Kidney tubule cell (primary cell): ENCODE results near the gene KMT2E.
"Not testable (repeated sequence)": the region's sequence is repeated elsewhere in the genome, so short reads cannot be mapped to it uniquely, and the experiment has no call there.

Experiments
- DNase-seq: peaks from one replicate; pipeline ENCODE4 v3.0.0-alpha.2; 2018; ENCODE audit warnings: low spot score

KMT2E gene

DNA sequence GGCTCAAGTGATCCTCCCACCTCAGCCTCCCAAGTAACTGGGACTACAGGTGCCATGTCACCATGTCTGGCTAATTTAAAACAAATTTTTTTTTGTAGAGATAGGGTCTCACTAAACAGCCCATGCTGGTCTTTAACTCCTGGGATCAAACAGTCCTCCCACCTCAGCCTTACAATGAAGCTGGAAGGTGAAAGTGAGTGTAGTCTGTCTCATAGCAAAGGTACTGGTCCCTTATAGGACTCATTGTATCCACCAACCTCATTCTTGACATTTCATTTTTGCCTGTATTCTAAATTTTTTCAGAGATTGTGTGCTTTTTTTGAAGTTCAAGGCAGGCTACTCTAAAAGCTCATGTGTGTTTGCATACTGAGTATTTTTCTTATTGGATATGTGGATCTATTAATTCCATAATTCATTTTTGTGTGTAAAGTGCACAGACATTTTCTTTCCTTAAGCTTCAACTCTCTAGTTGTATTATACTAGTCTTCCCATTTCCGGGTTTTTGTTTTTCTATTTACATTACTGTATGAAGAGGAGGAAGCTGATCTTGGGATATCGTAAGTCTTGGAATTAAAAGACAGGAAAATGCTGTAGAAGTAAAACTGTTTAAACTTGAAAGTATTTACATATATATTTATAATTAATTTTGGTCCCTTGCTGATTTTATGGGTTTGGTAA, 13.3 kb downstream of the KMT2E start:
- DNase-seq = no peak

DNA sequence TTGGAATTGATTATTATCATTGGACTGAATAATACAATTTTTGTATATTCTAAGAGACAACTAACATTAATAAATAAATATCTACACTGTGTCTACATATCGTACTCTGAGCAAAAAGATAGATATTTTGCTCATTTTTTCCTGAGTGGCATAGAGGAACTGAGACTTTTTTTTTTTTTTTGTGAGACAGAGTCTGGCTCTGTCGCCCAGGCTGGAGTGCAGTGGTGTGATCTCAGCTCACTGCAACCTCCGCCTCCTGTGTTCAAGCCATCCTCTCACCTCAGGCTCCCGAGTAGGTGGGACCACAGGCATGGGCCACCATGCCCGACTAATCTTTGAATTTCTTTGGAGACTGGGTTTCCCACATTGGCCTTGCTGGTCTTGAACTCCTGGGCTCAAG, 14.0 kb downstream of the KMT2E start:
- DNase-seq = no peak

DNA sequence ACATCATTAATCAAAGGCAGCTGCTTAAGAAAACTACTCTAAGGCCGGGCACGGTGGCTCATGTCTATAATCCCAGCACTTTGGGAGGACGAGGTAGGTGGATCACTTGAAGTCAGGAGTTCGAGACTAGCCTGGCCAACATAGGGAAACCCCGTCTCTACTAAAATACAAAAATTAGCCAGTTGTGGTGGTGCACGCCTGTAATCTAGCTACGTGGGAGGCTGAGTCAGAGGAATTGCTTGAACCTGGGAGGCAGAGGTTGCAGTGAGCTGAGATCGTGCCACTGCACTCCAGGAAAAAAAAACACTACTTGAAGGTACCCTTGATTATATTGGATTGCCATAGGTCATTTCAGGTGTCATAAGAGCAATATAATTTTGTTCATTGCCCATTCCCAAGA, 14.9 kb downstream of the KMT2E start:
- DNase-seq = not testable (repeated sequence)

DNA sequence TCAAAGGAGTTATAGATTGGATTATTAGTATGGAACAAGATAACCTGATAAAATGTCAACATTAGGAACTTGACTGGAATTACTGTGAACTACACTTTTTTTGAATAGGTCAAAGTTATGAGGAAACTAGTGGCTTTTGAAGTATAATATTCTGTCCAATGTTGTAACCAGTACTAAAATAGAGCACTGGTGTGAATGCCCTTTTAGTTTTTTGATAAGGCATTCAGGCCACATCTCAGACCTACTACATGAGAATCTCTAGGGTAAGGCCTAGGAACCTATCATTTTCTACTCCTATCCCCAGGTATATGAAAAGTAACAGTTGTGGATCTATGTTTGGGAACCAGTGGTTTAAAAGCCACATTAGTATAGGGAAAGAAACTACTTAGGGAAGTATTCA, 16.4 kb downstream of the KMT2E start:
- DNase-seq = no peak

DNA sequence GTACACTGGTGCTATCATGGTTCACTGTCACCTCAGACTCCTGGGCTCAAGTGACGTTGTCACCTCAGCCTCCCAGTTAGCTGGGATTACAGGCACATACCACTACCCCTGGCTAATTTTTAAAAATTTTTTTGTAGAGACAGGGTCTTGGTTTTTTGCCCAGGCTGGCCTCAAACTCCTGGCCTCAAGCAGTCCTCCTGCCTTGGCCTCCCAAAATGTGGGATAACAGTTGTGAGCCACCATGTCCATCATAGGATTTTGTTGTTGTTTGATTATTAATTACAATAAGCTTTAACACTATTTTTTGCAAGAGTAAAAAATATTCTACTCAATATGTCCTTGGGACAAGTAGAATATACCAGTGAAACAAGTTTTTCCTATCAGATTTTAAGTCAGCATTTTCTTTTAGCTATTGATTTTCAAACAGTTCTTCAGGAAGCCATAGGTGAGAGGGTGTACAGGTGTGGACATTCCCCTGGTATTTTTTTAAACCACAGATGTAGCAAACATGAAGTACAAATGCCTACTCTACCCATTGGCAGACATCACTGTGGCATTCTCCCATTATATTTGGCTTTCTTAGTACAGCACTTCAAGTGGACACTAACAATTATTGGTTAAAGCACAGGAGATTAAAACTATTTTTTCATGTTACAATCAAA, 18.7 kb downstream of the KMT2E start:
- DNase-seq = no peak

DNA sequence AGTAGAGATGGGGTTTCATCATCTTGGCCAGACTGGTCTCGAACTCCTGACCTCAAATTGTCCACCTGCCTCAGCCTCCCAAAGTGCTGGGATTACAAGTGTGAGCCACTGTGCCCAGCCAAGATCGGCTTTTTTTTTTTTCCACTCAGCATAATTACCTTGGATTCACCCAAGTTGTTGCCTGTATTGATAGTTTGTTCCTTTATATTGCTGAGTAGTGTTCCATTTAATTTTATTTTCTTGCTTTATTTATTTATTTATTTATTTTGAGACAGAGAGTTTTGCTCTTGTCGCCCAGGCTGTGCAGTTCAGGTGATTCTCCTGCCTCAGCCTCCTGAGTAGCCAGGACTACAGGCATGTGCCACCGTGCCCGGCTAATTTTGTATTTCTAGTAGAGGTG, 21.3 kb downstream of the KMT2E start:
- no peak for DNase-seq

DNA sequence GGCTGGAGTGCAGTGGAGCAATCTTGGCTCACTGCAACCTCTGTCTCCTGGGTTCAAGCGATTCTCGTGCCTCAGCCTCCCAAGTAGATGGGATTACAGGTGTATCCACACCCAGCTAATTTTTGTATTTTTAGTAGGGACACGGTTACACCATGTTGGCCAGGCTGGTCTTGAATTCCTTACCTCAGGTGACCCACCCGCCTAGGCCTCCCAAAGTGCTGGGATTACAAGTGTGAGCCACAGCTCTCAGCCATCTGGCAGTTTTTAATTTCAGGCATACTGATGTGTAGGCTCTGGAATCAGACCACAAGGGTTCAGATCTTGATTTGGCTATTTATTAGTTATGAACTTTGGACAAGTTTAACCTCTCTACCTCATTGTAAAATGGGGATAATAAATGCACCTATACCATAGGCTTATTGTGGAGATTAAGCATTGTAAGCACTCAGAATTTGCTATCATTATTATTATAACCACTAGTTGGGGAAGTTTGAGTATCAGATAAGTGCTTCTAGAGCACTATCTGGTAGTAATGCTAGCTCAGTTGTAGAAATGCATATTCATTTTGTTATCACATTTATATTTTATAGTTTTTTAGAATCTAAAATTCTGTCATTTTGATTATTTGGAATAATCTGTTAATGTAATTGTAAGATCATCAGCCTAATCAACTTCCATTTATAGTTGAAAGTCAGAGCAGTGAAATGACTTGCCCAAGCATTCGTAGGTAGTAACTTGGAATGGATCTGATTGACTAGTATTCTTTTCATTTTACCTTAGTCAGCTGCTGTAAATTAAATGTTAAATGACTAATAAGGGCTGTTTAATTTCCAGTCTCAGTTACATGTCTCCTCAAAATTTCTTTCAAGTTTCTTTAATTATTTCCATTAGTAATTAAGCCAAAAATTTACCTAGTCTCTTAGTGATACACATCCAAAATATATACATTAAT, 22.5 kb downstream of the KMT2E start:
- DNase-seq = no peak

DNA sequence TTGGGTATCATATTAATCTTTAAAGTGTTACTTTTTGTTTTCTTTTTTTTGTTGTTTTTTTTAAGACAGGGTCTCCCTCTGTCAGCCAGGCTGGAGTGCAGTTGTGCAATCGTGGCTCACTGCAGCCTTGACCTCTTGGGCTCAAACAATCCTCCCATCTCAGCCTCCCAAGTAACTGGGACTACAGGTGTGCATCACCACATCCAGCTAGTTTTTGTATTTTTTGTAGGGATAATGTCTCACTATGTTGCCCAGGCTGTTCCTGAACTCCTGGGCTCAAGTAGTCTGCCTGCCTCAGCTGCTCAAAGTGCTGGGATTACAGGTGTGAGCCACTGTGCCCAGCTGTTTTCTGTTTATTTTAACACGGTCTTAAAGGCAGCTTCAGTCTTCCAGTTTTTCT, 23.3 kb downstream of the KMT2E start:
- DNase-seq = no peak

DNA sequence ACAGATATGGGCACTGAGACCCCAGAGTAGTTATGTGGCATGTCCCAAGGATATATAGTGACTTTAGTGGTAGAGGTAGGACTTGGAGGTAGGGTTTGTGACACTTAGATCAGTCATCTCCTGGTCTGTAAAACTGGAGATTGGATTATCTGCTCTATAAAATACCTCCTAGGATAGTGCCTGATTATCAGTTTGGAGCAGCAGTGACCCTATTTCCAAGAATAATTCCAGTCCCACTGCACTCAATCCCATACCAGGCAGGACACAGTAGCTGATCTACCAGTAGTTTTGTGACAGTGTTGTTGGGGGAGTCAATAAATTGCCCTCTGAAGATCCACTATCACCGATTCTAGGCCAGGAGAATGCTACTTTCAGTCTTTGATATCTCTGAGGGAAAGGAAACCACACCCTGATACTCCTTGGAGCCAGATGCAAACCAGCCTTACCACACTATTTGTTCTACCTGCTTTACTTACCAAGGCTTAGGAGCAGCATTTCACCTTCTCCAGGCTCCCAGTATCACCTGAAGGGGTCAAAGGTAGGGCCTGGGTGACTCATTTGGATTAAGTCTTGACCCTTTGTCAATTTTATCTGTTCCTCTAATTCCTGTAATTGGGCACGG, 30.6 kb downstream of the KMT2E start:
- no peak for DNase-seq

DNA sequence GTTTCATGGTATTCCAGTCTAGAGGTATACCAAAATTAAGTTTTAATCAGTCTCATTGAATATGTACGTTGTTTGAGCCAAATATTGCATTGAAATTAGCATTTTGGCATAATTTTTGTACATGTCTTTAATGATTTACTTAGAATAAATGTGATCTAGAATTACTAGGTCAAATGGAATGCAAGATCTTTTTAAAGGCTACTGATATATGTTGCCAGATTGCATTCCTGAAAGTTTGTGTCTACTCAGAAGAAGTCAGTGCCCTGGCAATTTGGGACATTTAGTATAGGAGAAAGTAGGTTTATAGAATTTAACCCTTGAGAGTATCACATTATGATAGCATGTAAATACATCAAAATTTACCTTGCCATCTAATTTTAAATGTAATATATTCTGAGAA, 32.4 kb downstream of the KMT2E start:
- peak; percentile 69 for DNase-seq

DNA sequence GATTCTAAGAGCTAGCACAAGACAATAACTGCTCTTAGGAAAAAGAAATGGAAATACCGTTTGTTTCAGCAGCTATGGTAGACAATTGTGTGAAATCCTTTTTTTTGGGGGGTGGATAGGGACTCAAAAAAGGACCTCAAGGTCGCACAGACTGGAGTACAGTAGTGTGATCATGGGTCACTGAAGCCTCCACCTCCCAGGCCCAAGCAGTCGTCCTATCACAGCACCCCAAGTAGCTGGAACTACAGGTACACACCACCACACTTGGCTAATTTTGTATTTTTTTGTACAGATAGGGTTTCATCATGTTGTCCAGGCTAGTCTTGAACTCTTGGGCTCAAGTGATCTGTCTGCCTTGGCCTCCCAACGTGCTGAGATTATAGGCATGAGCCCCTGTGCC, 33.9 kb downstream of the KMT2E start:
- no peak for DNase-seq

DNA sequence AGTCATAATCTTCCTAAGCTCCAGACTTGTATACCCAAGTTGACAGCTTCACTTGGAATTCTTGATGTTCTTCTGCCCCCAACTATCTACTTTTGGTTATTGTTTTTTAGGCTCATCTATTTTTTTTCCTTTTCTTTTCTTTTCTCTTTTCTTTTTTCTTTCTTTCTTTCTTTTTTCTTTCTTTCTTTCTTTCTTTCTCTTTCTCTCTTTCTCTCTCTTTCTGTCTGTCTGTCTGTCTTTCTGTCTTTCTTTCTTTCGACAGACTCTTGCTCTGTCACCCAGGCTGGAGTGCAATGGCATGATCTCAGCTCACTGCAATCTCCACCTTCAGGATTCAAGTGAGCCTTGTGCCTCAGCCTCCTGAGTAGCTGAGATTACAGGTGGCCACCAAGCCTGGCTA, 36.5 kb downstream of the KMT2E start:
- DNase-seq = no peak

DNA sequence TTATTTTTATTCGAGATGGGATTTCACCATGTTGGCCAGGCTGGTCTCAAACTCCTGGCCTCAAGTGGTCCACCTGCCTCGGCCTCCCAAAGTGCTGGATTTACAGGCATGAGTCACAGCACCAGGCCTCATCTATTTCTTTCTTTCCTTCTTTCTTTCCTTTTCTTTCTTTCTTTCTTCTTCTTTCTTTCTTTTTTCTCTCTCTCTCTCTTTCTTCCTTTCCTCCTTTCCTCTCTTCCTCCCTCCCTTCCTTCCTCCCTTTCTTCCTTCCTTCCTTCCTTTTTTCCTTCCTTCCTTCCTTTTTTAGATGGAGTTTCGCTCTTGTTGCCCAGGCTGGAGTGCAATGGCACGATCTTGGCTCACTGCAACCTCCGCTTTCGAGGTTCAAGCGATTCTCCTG, 36.9 kb downstream of the KMT2E start:
- DNase-seq = not testable (repeated sequence)

DNA sequence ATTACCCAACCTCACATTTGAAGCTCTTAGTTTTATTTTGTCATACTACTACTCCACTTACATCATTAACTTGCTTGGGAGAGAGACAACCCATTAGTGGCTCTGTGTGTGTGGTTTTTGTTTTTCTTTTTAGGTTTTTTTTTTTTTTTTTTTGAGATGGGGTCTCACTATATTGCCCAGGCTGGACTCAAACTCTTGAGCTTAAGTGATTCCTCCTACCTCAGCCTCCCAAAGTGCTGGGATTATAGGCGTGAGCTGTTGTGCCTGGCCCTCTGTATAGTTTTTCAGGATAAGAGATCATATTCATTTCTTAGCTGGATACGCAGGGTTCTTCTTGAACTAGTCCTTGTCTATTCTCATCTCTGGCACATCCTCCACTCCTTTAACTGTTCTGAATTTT, 41.1 kb downstream of the KMT2E start:
- no peak for DNase-seq

DNA sequence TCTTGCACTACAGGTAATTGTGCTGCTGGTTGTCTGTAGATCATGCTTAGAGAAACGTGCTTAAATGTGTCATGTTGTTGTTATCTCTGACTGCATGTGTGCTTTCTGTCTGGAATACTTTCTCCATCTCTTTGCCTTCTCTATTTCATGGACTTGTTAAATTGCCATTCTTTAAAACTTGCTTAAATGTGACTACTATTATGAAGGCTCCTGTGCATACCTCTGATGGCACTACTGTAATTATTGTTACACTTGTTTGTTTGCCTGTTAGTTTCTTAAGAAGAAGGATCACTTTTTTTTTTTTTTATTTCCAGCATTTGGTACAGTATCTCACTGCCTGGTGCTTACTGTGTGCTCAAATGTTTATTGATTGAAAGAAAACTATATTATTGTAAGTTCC, 41.6 kb downstream of the KMT2E start:
- DNase-seq = no peak

DNA sequence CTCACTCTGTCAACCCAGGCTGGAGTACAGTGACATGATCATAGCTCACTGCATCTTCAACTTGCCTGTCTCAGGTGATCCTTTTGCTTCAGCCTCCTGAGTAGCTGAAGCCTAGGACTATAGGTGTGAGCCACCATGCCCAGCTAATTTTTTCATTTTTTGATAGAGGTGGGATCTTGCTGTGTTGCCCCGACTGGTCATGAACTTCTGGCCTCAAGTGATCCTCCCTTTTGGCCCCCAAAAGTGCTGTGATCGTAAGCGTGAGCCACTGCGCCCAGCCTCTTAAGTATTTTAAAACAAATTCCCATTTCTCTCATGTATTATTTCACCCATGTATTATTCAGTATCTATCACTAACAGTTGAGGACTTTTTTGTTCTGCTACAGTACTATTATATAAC, 43.5 kb downstream of the KMT2E start:
- no peak for DNase-seq

DNA sequence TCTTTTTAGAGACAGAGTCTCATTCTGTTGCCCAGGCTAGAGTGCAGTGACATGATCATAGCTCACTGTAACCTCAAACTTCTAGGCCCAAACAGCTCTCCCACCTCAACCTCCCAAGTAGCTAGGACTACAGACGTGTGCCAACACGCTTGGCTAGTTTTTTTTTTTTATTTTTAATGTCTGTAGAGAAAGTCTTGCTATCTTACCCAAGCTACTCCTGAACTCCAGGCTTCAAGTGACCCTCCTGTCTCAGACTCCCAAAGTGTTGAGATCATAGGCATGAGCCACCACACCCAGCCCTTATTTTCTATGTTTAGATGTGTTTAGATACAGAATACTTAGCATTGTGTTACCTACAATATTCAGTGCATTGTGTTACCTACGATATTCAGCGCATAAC, 46.4 kb downstream of the KMT2E start:
- DNase-seq = no peak

DNA sequence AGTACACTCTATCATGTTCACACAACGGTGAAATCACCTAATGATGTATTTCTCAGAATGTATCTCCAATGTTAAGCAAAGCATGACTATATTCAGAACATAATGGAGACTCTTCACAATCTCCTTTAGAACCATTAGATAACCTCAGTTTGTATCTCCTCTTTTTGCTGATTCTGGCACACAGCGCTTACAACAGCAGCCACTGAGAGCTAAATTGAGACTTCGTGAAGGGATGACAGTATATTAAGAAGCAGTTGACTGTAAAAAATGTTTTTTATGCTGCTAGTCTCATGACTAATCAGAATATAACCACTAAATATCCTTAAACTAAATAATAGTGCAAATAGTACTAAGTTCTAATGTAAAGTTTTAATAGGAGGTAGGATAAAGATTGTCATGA, 46.9 kb downstream of the KMT2E start:
- DNase-seq = no peak

DNA sequence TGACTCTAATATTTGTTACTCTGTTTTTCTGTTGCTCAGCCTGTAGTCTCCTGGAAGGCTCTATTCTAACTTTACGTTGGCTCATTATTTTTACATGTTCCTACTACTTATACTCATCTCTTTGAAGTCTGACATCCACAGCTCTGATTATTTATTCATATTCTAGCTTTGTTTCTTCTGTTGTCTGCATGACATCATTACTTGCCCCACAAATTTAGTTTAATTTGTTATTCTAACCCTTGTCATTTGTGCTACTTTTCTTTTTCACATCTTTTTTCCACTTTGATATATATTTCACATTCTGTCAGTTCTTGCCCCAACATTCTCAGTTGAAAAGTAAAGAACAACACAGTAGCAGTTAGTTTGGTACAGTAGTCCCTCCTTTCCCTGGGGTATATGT, 51.1 kb downstream of the KMT2E start:
- no peak for DNase-seq

DNA sequence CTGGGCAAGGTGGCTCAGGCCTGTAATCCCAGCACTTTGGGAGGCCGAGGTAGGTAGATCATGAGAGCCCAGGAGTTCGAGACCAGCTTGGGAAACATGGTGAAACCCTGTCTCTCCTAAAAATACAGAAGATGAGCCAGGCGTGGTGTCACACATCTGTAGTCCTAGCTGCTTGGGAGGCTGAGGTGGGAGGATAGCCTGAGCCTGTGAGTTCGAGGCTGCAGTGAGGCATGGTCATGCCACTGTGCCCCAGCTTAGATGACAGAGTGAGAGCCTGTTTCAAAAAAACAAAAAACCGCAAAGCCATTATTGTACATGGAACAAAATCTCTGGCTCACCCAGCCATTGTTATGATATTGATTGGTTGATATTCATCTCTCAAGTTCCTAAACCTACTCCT, 53.7 kb downstream of the KMT2E start:
- no peak for DNase-seq

DNA sequence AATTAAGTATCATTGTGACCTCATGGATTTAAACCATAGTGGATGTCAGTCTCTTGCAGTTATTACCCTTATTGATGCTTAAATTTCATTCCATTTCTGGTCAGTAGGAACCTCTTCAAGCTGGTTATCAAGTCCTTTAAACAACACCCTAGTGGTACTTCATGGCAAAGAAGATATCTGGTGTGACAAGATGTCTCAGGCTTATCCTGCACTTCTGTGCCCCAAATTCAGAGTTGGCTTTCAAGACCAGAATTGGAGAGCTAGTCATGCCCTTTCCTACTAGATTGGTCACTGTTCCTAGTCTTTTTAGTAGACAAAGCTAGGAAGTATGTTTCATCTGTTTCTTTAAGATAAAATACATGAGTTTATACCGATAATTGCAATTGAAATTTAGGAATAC, 54.9 kb downstream of the KMT2E start:
- no peak for DNase-seq

DNA sequence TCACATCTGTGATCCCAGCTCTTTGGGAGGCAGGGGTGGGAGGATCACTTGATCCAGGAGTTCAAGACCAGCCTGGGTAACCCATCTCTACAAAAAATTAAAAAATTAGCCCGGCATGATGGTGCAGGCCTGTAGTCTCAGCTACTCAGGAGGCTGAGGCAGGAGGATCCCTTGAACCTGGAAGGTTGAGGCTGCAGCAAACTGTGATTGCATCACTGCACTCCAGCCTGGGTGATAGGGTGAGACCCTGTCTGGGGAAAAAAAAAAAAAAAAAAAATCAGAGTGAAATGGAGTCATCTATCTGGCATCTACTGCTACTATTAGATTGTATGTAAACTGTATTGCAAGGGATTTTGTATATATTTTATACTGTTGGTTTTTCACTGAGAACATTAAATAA, 59.1 kb downstream of the KMT2E start:
- DNase-seq = no peak

DNA sequence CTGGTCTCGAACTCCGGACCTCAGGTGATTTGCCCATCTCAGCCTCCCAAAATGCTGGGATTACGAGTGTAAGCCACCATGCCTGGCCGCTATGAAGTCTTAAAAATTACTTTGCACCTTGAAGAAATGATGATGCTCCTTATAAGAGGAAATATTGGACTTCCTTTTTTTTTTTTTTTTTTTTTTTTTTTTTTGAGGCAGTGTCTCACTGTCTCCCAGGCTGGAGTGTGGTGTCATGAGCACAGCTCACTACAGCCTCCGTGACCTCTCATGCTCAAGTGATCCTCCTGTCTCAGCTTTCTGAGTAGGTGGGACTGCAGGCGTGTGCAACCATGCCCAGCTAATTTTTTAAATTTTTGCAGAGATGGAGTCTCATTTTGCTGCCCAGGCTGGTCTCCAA, 65.3 kb downstream of the KMT2E start:
- no peak for DNase-seq
